Mammary epithelial cell (primary cell): Measurements from ENCODE around the gene RBMS3.

ENCODE experiments used
- EZH2 ChIP-seq: IDR thresholded peaks from 2 replicates; pipeline ENCODE4 v1.6.1; 2012; ENCODE audit warnings: low read length, inconsistent platforms, borderline replicate concordance
- TF ChIP-seq, protein P1 (sequence below), 2 donors: IDR thresholded peaks in 1 of 2; conservative IDR thresholded peaks in 1 of 2; 2 replicates each; pipeline ENCODE4 v1.5.1; 2011 to 2012; ENCODE audit warnings: inconsistent platforms in 2 of 2, low read length in 2 of 2, mild to moderate bottlenecking in 2 of 2, control low read depth in 1 of 2, low read depth in 1 of 2; ENCODE audit not compliant: insufficient read depth in 1 of 2; ENCODE audit errors: extremely low read depth in 1 of 2

DNA sequence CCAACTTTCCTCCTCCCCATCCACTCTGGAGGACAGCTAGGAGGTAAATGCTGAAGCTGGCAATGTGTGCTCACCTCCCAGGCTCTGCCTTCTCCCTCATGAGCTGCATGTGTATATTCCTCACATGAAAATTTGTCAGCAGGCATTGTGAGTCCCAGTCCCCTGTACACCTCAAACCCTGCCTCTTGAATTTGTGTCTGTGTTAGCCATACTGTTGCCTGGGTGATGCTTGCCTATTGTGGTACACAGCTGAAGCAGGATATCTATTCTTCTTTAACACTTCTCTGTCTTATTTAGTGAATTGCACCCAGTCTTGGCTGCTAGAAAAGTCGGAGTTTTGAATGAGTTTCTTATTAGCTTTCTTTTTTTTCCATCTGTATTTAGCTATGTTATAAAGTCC is 739.5 kb downstream of the RBMS3 start:
- TF ChIP-seq, protein P1, sequence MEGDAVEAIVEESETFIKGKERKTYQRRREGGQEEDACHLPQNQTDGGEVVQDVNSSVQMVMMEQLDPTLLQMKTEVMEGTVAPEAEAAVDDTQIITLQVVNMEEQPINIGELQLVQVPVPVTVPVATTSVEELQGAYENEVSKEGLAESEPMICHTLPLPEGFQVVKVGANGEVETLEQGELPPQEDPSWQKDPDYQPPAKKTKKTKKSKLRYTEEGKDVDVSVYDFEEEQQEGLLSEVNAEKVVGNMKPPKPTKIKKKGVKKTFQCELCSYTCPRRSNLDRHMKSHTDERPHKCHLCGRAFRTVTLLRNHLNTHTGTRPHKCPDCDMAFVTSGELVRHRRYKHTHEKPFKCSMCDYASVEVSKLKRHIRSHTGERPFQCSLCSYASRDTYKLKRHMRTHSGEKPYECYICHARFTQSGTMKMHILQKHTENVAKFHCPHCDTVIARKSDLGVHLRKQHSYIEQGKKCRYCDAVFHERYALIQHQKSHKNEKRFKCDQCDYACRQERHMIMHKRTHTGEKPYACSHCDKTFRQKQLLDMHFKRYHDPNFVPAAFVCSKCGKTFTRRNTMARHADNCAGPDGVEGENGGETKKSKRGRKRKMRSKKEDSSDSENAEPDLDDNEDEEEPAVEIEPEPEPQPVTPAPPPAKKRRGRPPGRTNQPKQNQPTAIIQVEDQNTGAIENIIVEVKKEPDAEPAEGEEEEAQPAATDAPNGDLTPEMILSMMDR (conservative IDR thresholded peaks at IDR 0.05 in 1 of 2, IDR thresholded peaks at IDR 0.05 in 1 of 2; ENCODE audit: extremely low read depth in 1 of 2, insufficient read depth in 1 of 2, low read depth in 1 of 2, low read length in 2 of 2): no peak
- no peak for TF ChIP-seq EZH2
